Measurements from ENCODE around the gene SLC26A6.

- TF ChIP-seq POLR2A (IDR thresholded peaks at IDR 0.05) (no peak), CTCF (IDR thresholded peaks at IDR 0.05) (no peak)
Observed at GRCh38 chr3:48591886-48592518, 43.3 kb downstream of the SLC26A6 start.
